ENCODE measurements around the gene SPATA45.

SPATA45 gene

DNA sequence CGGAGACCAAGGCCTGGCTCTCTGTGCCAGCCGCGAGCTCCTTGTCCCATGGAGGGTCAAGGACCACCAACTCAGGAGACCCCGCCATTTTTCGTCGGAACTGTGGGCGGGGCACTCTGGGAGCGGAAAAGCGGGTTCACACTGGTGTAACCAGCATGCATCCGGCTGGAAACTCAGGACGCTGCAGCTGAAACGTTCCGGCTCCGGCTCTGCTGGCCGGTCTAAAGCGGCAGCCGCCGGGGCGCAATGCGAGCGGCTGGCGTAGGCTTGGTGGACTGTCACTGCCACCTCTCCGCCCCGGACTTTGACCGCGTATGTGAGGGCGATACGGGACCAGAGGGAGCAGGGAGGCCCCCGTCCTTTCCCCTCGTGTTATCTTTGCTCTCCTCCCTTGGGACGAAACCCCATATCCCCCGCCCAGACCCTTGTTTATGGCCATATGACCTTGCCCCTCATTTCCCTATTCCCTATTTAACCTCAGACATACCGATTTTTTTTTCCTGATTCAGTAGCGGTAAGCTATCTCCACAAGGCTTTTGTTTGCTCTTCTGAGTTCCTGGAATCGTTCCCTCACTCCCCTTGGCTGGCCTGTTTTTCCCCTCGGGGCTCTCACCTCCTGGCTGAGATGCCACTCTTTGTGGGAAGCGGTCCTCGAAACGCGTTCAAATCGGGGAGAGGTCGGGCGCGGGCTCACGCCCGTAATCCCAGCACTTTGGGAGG, 55.6 kb downstream of the SPATA45 start, which contains the start of the genes NSL1 and TATDN3 (continued):
- peak; percentile 60; the same call in 1 of the 2 replicates for TF ChIP-seq ZNF837 (tag by site-specific recombination; IDR thresholded peaks at IDR 0.05)
- TF ChIP-seq ZNF580 (tag by site-specific recombination; IDR thresholded peaks at IDR 0.05): peak; percentile 92
- TF ChIP-seq ZNF645 (tag by site-specific recombination; IDR thresholded peaks at IDR 0.05): 0 out of 2 replicates have a peak, but pooled peaks have one; percentile 53
- TF ChIP-seq PRDM2 (tag by site-specific recombination; IDR thresholded peaks at IDR 0.05; ENCODE audit: borderline replicate concordance): no peak
- peak; percentile 59; the same call in 1 of the 2 replicates for TF ChIP-seq MZF1 (tag by site-specific recombination; IDR thresholded peaks at IDR 0.05; ENCODE audit: borderline replicate concordance)
- no peak for TF ChIP-seq ZNF791 (tag by site-specific recombination; IDR thresholded peaks at IDR 0.05)
- no peak for TF ChIP-seq ZNF311 (tag by site-specific recombination; IDR thresholded peaks at IDR 0.05; ENCODE audit: borderline replicate concordance)
- TF ChIP-seq ZNF366 (tag by site-specific recombination; conservative IDR thresholded peaks at IDR 0.05): no peak
- peak; percentile 85 for TF ChIP-seq ZNF629 (tag by site-specific recombination; IDR thresholded peaks at IDR 0.05)
- TF ChIP-seq ZNF221 (tag by site-specific recombination; IDR thresholded peaks at IDR 0.05; ENCODE audit: borderline replicate concordance): no peak
- TF ChIP-seq ZNF140 (tag by site-specific recombination; IDR thresholded peaks at IDR 0.05): no peak
- TF ChIP-seq WT1 (tag by site-specific recombination; IDR thresholded peaks at IDR 0.05): peak; percentile 61
- TF ChIP-seq ZNF174 (tag by site-specific recombination; IDR thresholded peaks at IDR 0.05): peak; percentile 21; the same call in 1 of the 2 replicates
- TF ChIP-seq ZNF211 (tag by site-specific recombination; IDR thresholded peaks at IDR 0.05; ENCODE audit: low read depth): no peak
- peak; percentile 95 for TF ChIP-seq ZEB2 (tag by site-specific recombination; IDR thresholded peaks at IDR 0.05)
- peak; percentile 53; the same call in 1 of the 2 replicates for TF ChIP-seq ZBTB8A (tag by site-specific recombination; IDR thresholded peaks at IDR 0.05)
- TF ChIP-seq MEIS1 (CRISPR knock-in tag; IDR thresholded peaks at IDR 0.05; ENCODE audit: borderline replicate concordance): no peak
- TF ChIP-seq HOXD13 (CRISPR knock-in tag; IDR thresholded peaks at IDR 0.05; ENCODE audit: borderline replicate concordance): no peak
- TF ChIP-seq ZNF48 (tag by site-specific recombination; IDR thresholded peaks at IDR 0.05): no peak
- peak; percentile 75 for TF ChIP-seq BCL11A (tag by site-specific recombination; IDR thresholded peaks at IDR 0.05; ENCODE audit: low read depth)
- TF ChIP-seq ZNF239 (tag by site-specific recombination; IDR thresholded peaks at IDR 0.05): 0 out of 2 replicates have a peak, but pooled peaks have one; percentile 57
- 0 out of 2 replicates have a peak, but pooled peaks have one; percentile 13 for TF ChIP-seq ZNF701 (tag by site-specific recombination; IDR thresholded peaks at IDR 0.05)
- TF ChIP-seq, protein P1, sequence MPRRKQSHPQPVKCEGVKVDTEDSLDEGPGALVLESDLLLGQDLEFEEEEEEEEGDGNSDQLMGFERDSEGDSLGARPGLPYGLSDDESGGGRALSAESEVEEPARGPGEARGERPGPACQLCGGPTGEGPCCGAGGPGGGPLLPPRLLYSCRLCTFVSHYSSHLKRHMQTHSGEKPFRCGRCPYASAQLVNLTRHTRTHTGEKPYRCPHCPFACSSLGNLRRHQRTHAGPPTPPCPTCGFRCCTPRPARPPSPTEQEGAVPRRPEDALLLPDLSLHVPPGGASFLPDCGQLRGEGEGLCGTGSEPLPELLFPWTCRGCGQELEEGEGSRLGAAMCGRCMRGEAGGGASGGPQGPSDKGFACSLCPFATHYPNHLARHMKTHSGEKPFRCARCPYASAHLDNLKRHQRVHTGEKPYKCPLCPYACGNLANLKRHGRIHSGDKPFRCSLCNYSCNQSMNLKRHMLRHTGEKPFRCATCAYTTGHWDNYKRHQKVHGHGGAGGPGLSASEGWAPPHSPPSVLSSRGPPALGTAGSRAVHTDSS (tag by site-specific recombination; IDR thresholded peaks at IDR 0.05): peak; percentile 37; the same call in 1 of the 2 replicates
- TF ChIP-seq, protein P2, sequence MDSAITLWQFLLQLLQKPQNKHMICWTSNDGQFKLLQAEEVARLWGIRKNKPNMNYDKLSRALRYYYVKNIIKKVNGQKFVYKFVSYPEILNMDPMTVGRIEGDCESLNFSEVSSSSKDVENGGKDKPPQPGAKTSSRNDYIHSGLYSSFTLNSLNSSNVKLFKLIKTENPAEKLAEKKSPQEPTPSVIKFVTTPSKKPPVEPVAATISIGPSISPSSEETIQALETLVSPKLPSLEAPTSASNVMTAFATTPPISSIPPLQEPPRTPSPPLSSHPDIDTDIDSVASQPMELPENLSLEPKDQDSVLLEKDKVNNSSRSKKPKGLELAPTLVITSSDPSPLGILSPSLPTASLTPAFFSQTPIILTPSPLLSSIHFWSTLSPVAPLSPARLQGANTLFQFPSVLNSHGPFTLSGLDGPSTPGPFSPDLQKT (IDR thresholded peaks at IDR 0.05; ENCODE audit: borderline replicate concordance, low read depth, low read length): no peak
- no peak for TF ChIP-seq ZNF354C (tag by site-specific recombination; IDR thresholded peaks at IDR 0.05; ENCODE audit: borderline replicate concordance, low read depth)
- TF ChIP-seq, protein P3, sequence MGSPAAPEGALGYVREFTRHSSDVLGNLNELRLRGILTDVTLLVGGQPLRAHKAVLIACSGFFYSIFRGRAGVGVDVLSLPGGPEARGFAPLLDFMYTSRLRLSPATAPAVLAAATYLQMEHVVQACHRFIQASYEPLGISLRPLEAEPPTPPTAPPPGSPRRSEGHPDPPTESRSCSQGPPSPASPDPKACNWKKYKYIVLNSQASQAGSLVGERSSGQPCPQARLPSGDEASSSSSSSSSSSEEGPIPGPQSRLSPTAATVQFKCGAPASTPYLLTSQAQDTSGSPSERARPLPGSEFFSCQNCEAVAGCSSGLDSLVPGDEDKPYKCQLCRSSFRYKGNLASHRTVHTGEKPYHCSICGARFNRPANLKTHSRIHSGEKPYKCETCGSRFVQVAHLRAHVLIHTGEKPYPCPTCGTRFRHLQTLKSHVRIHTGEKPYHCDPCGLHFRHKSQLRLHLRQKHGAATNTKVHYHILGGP (tag by site-specific recombination; IDR thresholded peaks at IDR 0.05): no peak
- TF ChIP-seq ZNF624 (tag by site-specific recombination; IDR thresholded peaks at IDR 0.05): 0 out of 2 replicates have a peak, but pooled peaks have one; percentile 60
